ENCODE data around the gene LSS. TPM values are rescaled to one million over a fixed set of nuclear protein-coding genes. Genes with fewer than 3 reads are reported as not detected.

Gene LSS
- total and polyA plus RNA-seq, 2 of the 4 experiments (the other 2 are of a cell fraction) = 43.4 to 58.1 TPM

DNA sequence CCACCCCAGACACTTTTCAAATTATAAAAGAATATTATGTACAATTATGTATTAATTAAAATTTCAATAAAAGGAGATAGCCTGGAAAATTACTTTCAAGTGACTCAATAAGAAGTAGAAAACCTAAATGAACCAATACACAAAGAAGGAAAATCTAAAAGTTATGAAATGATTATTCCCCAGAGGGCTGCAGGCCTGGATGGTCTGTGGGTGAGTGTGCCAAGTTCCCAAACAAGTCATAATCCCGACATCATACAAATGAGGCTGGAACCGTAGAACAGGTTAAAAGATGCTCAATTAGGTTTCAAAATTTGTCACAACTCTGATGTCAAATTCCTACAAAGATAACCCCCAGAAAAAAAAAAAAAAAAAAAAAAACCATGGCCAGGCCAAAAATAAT, 57.0 kb downstream of the LSS start:
- BruUV-seq (replicated peaks) = no TSS peak
- no peak for DNase-seq

More for the DNA sequence above, 57.0 kb downstream of the LSS start:
- intact Hi-C loops (cut with micrococcal nuclease) = no loop called here
- Histone ChIP-seq H2AK9ac (replicated peaks; ENCODE audit: low read depth, low read length, poor library complexity) (no peak overlapping the region), H4K91ac (ENCODE audit: insufficient read depth, low read depth, low read length) (no peak overlapping the region), H3K4me2 (ENCODE audit: low read depth, low read length) (no peak overlapping the region), H3K9me3 (ENCODE audit: control insufficient read depth, insufficient read depth, low read length) (peaks cover 10% of the 10 kb centered on the region), H3K9ac (ENCODE audit: low read depth, low read length) (no peak overlapping the region), H3K4me1 (ENCODE audit: control insufficient read depth, insufficient read depth, low read length) (no peaks in the 10 kb centered on the region), H4K5ac (ENCODE audit: low read depth, low read length) (no peak overlapping the region), H3K23ac (ENCODE audit: low read depth, low read length) (no peak overlapping the region), H3K27ac (ENCODE audit: insufficient read depth, low read length) (no peak overlapping the region), H4K20me1 (ENCODE audit: insufficient read depth, low read length) (no peaks in the 10 kb centered on the region), H3K36me3 (ENCODE audit: control insufficient read depth, insufficient read depth, low read length) (no peaks in the 10 kb centered on the region; the same call in 1 of the 2 replicates), H2BK20ac (ENCODE audit: low read depth, low read length) (no peak overlapping the region), H2BK120ac (ENCODE audit: low read depth, low read length) (no peak overlapping the region), H3K56ac (ENCODE audit: extremely low read depth, insufficient read depth, low read length) (no peak overlapping the region), H3K9me1 (ENCODE audit: insufficient read depth, low read length) (no peaks in the 10 kb centered on the region), H2AK5ac (ENCODE audit: low read depth, low read length) (no peak overlapping the region), H3K18ac (ENCODE audit: low read depth, low read length) (no peak overlapping the region), H3K27me3 (ENCODE audit: control insufficient read depth, insufficient read depth, low read length) (no peaks in the 10 kb centered on the region), H2BK15ac (ENCODE audit: low read depth, low read length) (no peak overlapping the region), H3K4me3 (ENCODE audit: insufficient read depth, low read depth, low read length) (no peak overlapping the region), H2BK5ac (ENCODE audit: low read depth, low read length, poor library complexity, severe bottlenecking) (no peak overlapping the region), H2AFZ (replicated peaks; ENCODE audit: low read length, poor library complexity) (no peak overlapping the region), H3K4ac (ENCODE audit: low read depth, low read length) (no peak overlapping the region), H3K14ac (replicated peaks; ENCODE audit: low read depth, low read length) (no peak overlapping the region), H4K8ac (ENCODE audit: low read depth in 2 of 2, low read length in 2 of 2) (no peak overlapping the region), H3K79me1 (ENCODE audit: low read depth in 1 of 2, low read length in 2 of 2) (no peaks in the 10 kb centered on the region)
- ATAC-seq (ENCODE audit: low read depth) = no peak
- WGBS, 2 experiments (ENCODE audit: extremely low coverage in 2 of 2, insufficient read length in 1 of 2) = no CpG with 5 or more reads among the region's 2 CpGs
- ChIA-PET POLR2A (ENCODE audit: unreplicated experiment) (no interaction called here), CTCF (no interaction called here)
- dilution Hi-C loops (cut with HindIII; ENCODE audit: low sequenced_read_pairs, unreplicated experiment) = no loop called here
- TF ChIP-seq MXI1 (IDR thresholded peaks at IDR 0.05; ENCODE audit: borderline replicate concordance, low read depth, low read length) (no peak), RCOR1 (IDR thresholded peaks at IDR 0.05; ENCODE audit: insufficient replicate concordance, low read length) (no peak), MAFK (IDR thresholded peaks at IDR 0.05; ENCODE audit: low read depth, low read length) (no peak), RAD21 (IDR thresholded peaks at IDR 0.05; ENCODE audit: low read length) (no peak), SMC3 (IDR thresholded peaks at IDR 0.05; ENCODE audit: low read depth, low read length) (no peak), FOS (IDR thresholded peaks at IDR 0.05; ENCODE audit: low read depth, low read length) (no peak), RFX5 (IDR thresholded peaks at IDR 0.05; ENCODE audit: low read depth, low read length) (no peak), NFE2L2 (IDR thresholded peaks at IDR 0.05; ENCODE audit: low read depth, low read length) (no peak), CHD1 (IDR thresholded peaks at IDR 0.05; ENCODE audit: low read depth, low read length) (no peak), MAZ (IDR thresholded peaks at IDR 0.05; ENCODE audit: borderline replicate concordance, low read depth, low read length) (no peak), CEBPB (IDR thresholded peaks at IDR 0.05; ENCODE audit: low read depth, low read length) (no peak), POLR2A (IDR thresholded peaks at IDR 0.05; ENCODE audit: low read depth, low read length) (no peak), BHLHE40 (IDR thresholded peaks at IDR 0.05; ENCODE audit: low read depth, low read length) (no peak)
- TF ChIP-seq, protein P1, sequence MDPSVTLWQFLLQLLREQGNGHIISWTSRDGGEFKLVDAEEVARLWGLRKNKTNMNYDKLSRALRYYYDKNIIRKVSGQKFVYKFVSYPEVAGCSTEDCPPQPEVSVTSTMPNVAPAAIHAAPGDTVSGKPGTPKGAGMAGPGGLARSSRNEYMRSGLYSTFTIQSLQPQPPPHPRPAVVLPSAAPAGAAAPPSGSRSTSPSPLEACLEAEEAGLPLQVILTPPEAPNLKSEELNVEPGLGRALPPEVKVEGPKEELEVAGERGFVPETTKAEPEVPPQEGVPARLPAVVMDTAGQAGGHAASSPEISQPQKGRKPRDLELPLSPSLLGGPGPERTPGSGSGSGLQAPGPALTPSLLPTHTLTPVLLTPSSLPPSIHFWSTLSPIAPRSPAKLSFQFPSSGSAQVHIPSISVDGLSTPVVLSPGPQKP (IDR thresholded peaks at IDR 0.05; ENCODE audit: borderline replicate concordance, low read depth, low read length) = no peak
- TF ChIP-seq, protein P2, sequence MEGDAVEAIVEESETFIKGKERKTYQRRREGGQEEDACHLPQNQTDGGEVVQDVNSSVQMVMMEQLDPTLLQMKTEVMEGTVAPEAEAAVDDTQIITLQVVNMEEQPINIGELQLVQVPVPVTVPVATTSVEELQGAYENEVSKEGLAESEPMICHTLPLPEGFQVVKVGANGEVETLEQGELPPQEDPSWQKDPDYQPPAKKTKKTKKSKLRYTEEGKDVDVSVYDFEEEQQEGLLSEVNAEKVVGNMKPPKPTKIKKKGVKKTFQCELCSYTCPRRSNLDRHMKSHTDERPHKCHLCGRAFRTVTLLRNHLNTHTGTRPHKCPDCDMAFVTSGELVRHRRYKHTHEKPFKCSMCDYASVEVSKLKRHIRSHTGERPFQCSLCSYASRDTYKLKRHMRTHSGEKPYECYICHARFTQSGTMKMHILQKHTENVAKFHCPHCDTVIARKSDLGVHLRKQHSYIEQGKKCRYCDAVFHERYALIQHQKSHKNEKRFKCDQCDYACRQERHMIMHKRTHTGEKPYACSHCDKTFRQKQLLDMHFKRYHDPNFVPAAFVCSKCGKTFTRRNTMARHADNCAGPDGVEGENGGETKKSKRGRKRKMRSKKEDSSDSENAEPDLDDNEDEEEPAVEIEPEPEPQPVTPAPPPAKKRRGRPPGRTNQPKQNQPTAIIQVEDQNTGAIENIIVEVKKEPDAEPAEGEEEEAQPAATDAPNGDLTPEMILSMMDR (conservative IDR thresholded peaks at IDR 0.05; ENCODE audit: low read depth, low read length) = no peak
- TF ChIP-seq, protein P3, sequence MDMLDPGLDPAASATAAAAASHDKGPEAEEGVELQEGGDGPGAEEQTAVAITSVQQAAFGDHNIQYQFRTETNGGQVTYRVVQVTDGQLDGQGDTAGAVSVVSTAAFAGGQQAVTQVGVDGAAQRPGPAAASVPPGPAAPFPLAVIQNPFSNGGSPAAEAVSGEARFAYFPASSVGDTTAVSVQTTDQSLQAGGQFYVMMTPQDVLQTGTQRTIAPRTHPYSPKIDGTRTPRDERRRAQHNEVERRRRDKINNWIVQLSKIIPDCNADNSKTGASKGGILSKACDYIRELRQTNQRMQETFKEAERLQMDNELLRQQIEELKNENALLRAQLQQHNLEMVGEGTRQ (IDR thresholded peaks at IDR 0.05; ENCODE audit: low read depth, low read length) = no peak
- in situ Hi-C loops (cut with MboI; ENCODE audit: low sequenced_read_pairs) = no loop called here
